ENCODE results near the gene SULT1A2. TPM values are rescaled to one million over a fixed set of nuclear protein-coding genes. Genes with fewer than 3 reads are reported as not detected.
"Not testable (repeated sequence)": the region's sequence is repeated elsewhere in the genome, so short reads cannot be mapped to it uniquely, and the experiment has no call there.

SULT1A2 gene
- 0.23 TPM in 1 of 2 replicates, not detected in the other for total RNA-seq
- long read RNA-seq, partial matches to known transcripts: 0 of 4 reads
- long read RNA-seq, other reads (novel, unspliced or antisense): 3 of 4 reads

- peak within 1 kb of the TSS; percentile 84 for H3K27ac Mint-ChIP-seq (ENCODE audit: unreplicated experiment)
Measured at GRCh38 chr16:28596840-28597691, at the start of gene SULT1A2. Gene SULT1A2 (minus strand): TSS chr16:28597050. CDS start chr16:28595930, 1,120 bp downstream.

GRCh38 chr16:28639959-28640358 lies 43.1 kb upstream of the SULT1A2 start:
- H3K36me3 Mint-ChIP-seq (ENCODE audit: low read depth); H3K9me3 Mint-ChIP-seq: not testable (repeated sequence)

More at GRCh38 chr16:28596840-28597691, at the start of gene SULT1A2:
- no peak for DNase-seq (ENCODE audit: low read depth, low spot score)
- no peak for TF ChIP-seq CTCF (conservative IDR thresholded peaks at IDR 0.05)
- Mint-ChIP-seq H3K36me3 (ENCODE audit: low read depth) (no peaks in the 10 kb centered on the region), H3K4me3 (peak within 1 kb of the TSS; percentile 34), H3K9me3 (no peaks in the 10 kb centered on the region), H3K4me1 (peaks cover 16% of the 10 kb centered on the region), H3K27me3 (ENCODE audit: low read depth) (no peaks in the 10 kb centered on the region)

GRCh38 chr16:28638359-28638758 lies 41.5 kb upstream of the SULT1A2 start:
- H3K36me3 Mint-ChIP-seq (ENCODE audit: low read depth): not testable (repeated sequence)

More at GRCh38 chr16:28639959-28640358, 43.1 kb upstream of the SULT1A2 start:
- not testable (repeated sequence) for H3K27ac Mint-ChIP-seq (ENCODE audit: unreplicated experiment); H3K4me1 Mint-ChIP-seq; H3K27me3 Mint-ChIP-seq (ENCODE audit: low read depth); DNase-seq (ENCODE audit: low read depth, low spot score); H3K4me3 Mint-ChIP-seq

GRCh38 chr16:28637765-28638164 lies 40.9 kb upstream of the SULT1A2 start, which contains the start of gene NPIPB8:
Gene NPIPB8 (plus strand): TSS chr16:28638065. CDS start chr16:28638361, 296 bp downstream.
- DNase-seq (ENCODE audit: low read depth, low spot score); H3K27me3 Mint-ChIP-seq (ENCODE audit: low read depth); H3K4me1 Mint-ChIP-seq: not testable (repeated sequence)

More at GRCh38 chr16:28638359-28638758, 41.5 kb upstream of the SULT1A2 start:
- not testable (repeated sequence) for H3K27ac Mint-ChIP-seq (ENCODE audit: unreplicated experiment); H3K4me3 Mint-ChIP-seq; H3K9me3 Mint-ChIP-seq; H3K27me3 Mint-ChIP-seq (ENCODE audit: low read depth); DNase-seq (ENCODE audit: low read depth, low spot score); H3K4me1 Mint-ChIP-seq

GRCh38 chr16:28636093-28636823 lies 39.4 kb upstream of the SULT1A2 start:
- H3K27ac Mint-ChIP-seq (ENCODE audit: unreplicated experiment); H3K27me3 Mint-ChIP-seq (ENCODE audit: low read depth); H3K4me1 Mint-ChIP-seq; DNase-seq (ENCODE audit: low read depth, low spot score); H3K4me3 Mint-ChIP-seq; H3K9me3 Mint-ChIP-seq; H3K36me3 Mint-ChIP-seq (ENCODE audit: low read depth): not testable (repeated sequence)

More at GRCh38 chr16:28637765-28638164, 40.9 kb upstream of the SULT1A2 start, which contains the start of gene NPIPB8:
- not testable (repeated sequence) for H3K9me3 Mint-ChIP-seq; H3K4me3 Mint-ChIP-seq; H3K27ac Mint-ChIP-seq (ENCODE audit: unreplicated experiment); H3K36me3 Mint-ChIP-seq (ENCODE audit: low read depth)

GRCh38 chr16:28630905-28631304 lies 34.1 kb upstream of the SULT1A2 start:
- H3K9me3 Mint-ChIP-seq; H3K27ac Mint-ChIP-seq (ENCODE audit: unreplicated experiment); DNase-seq (ENCODE audit: low read depth, low spot score); H3K4me1 Mint-ChIP-seq; H3K4me3 Mint-ChIP-seq; H3K36me3 Mint-ChIP-seq (ENCODE audit: low read depth); H3K27me3 Mint-ChIP-seq (ENCODE audit: low read depth): not testable (repeated sequence)

GRCh38 chr16:28623172-28623711 lies 26.4 kb upstream of the SULT1A2 start:
- H3K36me3 Mint-ChIP-seq (ENCODE audit: low read depth): no peaks in the 10 kb centered on the region
- no peak for TF ChIP-seq CTCF (conservative IDR thresholded peaks at IDR 0.05)
- no peaks in the 10 kb centered on the region for H3K27me3 Mint-ChIP-seq (ENCODE audit: low read depth)
- no peak overlapping the region for H3K4me3 Mint-ChIP-seq
- no peak overlapping the region for H3K27ac Mint-ChIP-seq (ENCODE audit: unreplicated experiment)
- DNase-seq (ENCODE audit: low read depth, low spot score): no peak
- H3K9me3 Mint-ChIP-seq: no peaks in the 10 kb centered on the region
- H3K4me1 Mint-ChIP-seq: peaks cover 13% of the 10 kb centered on the region

GRCh38 chr16:28622532-28623171 lies 25.8 kb upstream of the SULT1A2 start:
- H3K4me3 Mint-ChIP-seq; DNase-seq (ENCODE audit: low read depth, low spot score); H3K27me3 Mint-ChIP-seq (ENCODE audit: low read depth); H3K9me3 Mint-ChIP-seq; H3K36me3 Mint-ChIP-seq (ENCODE audit: low read depth); H3K27ac Mint-ChIP-seq (ENCODE audit: unreplicated experiment): not testable (repeated sequence)
- H3K4me1 Mint-ChIP-seq: peaks cover 17% of the 10 kb centered on the region

Measured in neural crest cell (in vitro differentiated cells).